ENCODE results near the gene RAD9A.

DNA sequence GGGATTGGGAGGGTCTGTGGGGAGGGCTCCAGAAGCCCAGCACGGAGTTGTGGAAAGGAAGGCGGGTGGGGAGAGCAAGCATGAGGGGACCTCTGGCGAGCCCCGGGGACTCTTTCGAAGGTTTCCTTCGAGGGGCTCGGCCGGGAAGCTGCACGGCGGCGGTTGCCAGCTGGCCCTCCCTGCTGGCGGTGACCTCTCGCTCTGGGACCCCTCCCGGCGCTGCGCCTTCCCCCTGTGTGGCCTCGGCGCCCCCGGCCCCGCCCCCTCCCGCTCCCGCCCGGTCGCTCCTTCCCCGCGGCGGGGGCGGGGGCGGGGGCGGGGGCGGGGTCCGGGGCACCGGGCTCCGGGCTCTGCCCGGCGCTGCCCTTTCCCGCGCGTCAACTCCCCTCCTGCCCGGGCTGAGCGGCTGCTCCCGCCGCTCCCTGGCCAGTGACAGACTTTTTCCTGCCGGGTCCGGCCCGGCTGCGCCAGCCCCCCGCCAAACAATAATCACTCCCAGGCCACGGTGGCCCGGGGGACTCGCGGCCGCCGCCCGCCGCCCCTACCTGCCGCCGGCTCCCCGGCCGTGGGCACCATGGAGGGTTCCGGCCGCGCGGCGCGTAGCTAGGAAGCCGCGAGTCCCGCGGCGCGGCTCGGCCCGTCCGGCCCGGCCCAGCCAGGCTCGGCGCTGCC is 19.3 kb upstream of the RAD9A start:
- TF ChIP-seq, protein P1, sequence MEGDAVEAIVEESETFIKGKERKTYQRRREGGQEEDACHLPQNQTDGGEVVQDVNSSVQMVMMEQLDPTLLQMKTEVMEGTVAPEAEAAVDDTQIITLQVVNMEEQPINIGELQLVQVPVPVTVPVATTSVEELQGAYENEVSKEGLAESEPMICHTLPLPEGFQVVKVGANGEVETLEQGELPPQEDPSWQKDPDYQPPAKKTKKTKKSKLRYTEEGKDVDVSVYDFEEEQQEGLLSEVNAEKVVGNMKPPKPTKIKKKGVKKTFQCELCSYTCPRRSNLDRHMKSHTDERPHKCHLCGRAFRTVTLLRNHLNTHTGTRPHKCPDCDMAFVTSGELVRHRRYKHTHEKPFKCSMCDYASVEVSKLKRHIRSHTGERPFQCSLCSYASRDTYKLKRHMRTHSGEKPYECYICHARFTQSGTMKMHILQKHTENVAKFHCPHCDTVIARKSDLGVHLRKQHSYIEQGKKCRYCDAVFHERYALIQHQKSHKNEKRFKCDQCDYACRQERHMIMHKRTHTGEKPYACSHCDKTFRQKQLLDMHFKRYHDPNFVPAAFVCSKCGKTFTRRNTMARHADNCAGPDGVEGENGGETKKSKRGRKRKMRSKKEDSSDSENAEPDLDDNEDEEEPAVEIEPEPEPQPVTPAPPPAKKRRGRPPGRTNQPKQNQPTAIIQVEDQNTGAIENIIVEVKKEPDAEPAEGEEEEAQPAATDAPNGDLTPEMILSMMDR (conservative IDR thresholded peaks at IDR 0.05), result no peak
- TF ChIP-seq ZFX (IDR thresholded peaks at IDR 0.05), result no peak

Data from C4-2B (cell line).